ENCODE data around the gene ABCB1.

Gene ABCB1

DNA sequence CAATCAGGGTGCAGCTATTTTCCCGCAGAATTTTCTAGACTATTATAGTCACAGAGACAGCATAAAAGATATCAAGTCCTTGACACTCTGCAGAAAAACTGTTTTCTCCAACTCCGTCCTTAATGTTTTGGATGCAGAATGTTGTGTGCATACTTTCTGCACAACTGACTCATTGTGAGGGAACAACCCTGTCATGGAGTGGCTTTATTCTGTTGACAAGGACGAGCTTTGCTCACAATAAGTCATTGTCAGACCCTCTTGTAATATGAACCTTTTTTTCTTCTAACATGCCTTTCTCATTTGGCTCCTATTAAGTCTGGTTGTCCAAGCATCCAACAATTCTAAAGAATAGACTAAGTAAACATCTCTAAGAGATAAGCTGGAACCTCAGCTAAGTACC is 142.5 kb downstream of the ABCB1 start:
- H3K27me3 ChIP-seq (replicated peaks in 2 of 5; ENCODE audit: control insufficient read depth in 4 of 5, insufficient read depth in 5 of 5, low read length in 4 of 5), result no peaks in the 10 kb centered on the region
- no peaks in the 10 kb centered on the region for H3K4me1 ChIP-seq (ENCODE audit: control extremely low read depth in 1 of 4, control insufficient read depth in 4 of 4, insufficient read depth in 4 of 4, low read length in 3 of 4)
- ChIA-PET CTCF (interaction anchor here (1.1 kb wide), 1 partner anchor 18 kb away, joined by 3 read pairs; no protein-coding TSS in a partner anchor), POLR2A (no interaction called here)
- no peak overlapping the region for H3K27ac ChIP-seq (ENCODE audit: insufficient read depth in 1 of 2, low read depth in 1 of 2, low read length in 2 of 2, poor library complexity in 1 of 2, severe bottlenecking in 2 of 2)
- no peak overlapping the region for H3K4me3 ChIP-seq (ENCODE audit: control insufficient read depth in 1 of 7, extremely low read depth in 1 of 7, insufficient read depth in 4 of 7, low read depth in 2 of 7, low read length in 6 of 7)
- 100% methylated on average over 2 of the region's 3 CpGs for WGBS (ENCODE audit: insufficient coverage)
- DNase-seq, result no peak
- H3K36me3 ChIP-seq (ENCODE audit: control insufficient read depth in 4 of 4, insufficient read depth in 4 of 4, low read length in 3 of 4), result no peaks in the 10 kb centered on the region
- no peaks in the 10 kb centered on the region for H3K9me3 ChIP-seq (ENCODE audit: control extremely low read depth in 1 of 5, control insufficient read depth in 4 of 5, insufficient read depth in 2 of 5, low read depth in 1 of 5, low read length in 4 of 5)

DNA sequence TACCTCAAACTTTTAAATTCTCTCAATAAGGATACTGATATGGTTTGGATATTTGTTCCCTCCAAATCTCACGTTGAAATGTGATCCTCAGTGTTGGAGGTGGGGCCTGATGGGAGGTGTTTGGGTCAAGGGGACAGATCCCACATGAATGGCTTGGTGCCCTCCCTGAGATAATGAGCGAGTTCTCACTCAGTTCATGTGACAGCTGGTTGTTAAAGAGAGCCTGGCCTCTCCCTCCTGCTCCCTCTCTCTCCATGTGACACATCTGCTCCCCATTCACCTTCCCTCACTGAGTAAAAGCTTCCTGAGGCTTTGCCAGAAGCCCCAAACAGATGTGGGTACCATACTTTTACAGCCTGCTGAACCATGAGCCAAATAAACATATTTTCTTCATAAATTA is 144.4 kb downstream of the ABCB1 start:
- H3K27ac ChIP-seq (ENCODE audit: insufficient read depth in 1 of 2, low read depth in 1 of 2, low read length in 2 of 2, poor library complexity in 1 of 2, severe bottlenecking in 2 of 2), result no peak overlapping the region
- H3K4me3 ChIP-seq (ENCODE audit: control insufficient read depth in 1 of 7, extremely low read depth in 1 of 7, insufficient read depth in 4 of 7, low read depth in 2 of 7, low read length in 6 of 7), result no peak overlapping the region
- WGBS (ENCODE audit: insufficient coverage), result 100% methylated on average over 2 of the region's 2 CpGs
- H3K4me1 ChIP-seq (ENCODE audit: control extremely low read depth in 1 of 4, control insufficient read depth in 4 of 4, insufficient read depth in 4 of 4, low read length in 3 of 4), result no peaks in the 10 kb centered on the region
- no peaks in the 10 kb centered on the region for H3K27me3 ChIP-seq (replicated peaks in 2 of 5; ENCODE audit: control insufficient read depth in 4 of 5, insufficient read depth in 5 of 5, low read length in 4 of 5)
- ChIA-PET POLR2A (no interaction called here), CTCF (no interaction called here)
- H3K36me3 ChIP-seq (ENCODE audit: control insufficient read depth in 4 of 4, insufficient read depth in 4 of 4, low read length in 3 of 4), result no peaks in the 10 kb centered on the region
- no peak for DNase-seq
- H3K9me3 ChIP-seq (ENCODE audit: control extremely low read depth in 1 of 5, control insufficient read depth in 4 of 5, insufficient read depth in 2 of 5, low read depth in 1 of 5, low read length in 4 of 5), result no peaks in the 10 kb centered on the region
